K562 (cell line): Measurements from ENCODE around the gene KIF3A. TPM values are rescaled to one million over a fixed set of nuclear protein-coding genes. Genes with fewer than 3 reads are reported as not detected.

Experiments
- ATAC-seq: fragments of 200-7000 bp; cut with Tn5 transposase; 3 replicates; pipeline ENCODE4 v1.9.1; 2020; ENCODE audit warnings: moderate library complexity
- BruUV-seq: library from RNA; stranded (reverse); fragments of 400-500 nt; replicated peaks from 2 replicates; lab custom pipeline; 2021; lab: Mats Ljungman, UMichigan
- CTCF ChIA-PET: fragments of 300-600 bp; formaldehyde crosslinking; extraction: SDS; loops from one replicate; lab custom pipeline; 2021; ENCODE audit warnings: low intra/inter-chr PET ratio; lab: Yijun Ruan, JAX
- POLR2A ChIA-PET: fragments of 300-600, 350-650 bp; sonication (Branson Sonifier 250); formaldehyde crosslinking; extraction: SDS; loops from one replicate; lab custom pipeline; 2021; ENCODE audit warnings: antibody characterized with exemption, inconsistent platforms; lab: Yijun Ruan, JAX
- DNase-seq, 4 experiments: peaks; one replicate each; pipeline versions ENCODE4 v3.0.0 to v3.0.0-alpha.2; 2011 to 2018; ENCODE audit warnings: low spot score in 3 of 4, mixed read lengths in 3 of 4; ENCODE audit errors: extremely low read depth in 1 of 4
- FAIRE-seq: peaks from 2 replicates; lab custom pipeline; 2011; peaks lifted over from hg19 to GRCh38; lab: Jason Lieb, UNC
- H2AFZ ChIP-seq: 2 replicates; pipeline ENCODE4 v1.6.0; 2011; ENCODE audit warnings: low read depth, low read length, control low read depth, inconsistent platforms
- H3K27ac ChIP-seq: fragments of 200-600 bp; 3 replicates; pipeline ENCODE4 v1.8.0; 2011; ENCODE audit warnings: low read depth, mild to moderate bottlenecking, control low read depth, inconsistent platforms, low read length, moderate library complexity, mixed read lengths; ENCODE audit errors: extremely low read depth
- H3K27me3 ChIP-seq, 2 experiments: fragments of 300-600 bp in 1 of 2; 2 replicates in 1 of 2; 3 replicates in 1 of 2; pipeline versions ENCODE4 v1.6.0 to v1.8.0; 2011; ENCODE audit warnings: inconsistent platforms in 2 of 2, low read length in 2 of 2, mild to moderate bottlenecking in 1 of 2, mixed read lengths in 1 of 2, moderate library complexity in 1 of 2; ENCODE audit not compliant: control insufficient read depth in 2 of 2, insufficient read depth in 2 of 2
- H3K36me3 ChIP-seq: fragments of 300-600 bp; 3 replicates; pipeline ENCODE4 v1.8.0; 2011; ENCODE audit warnings: mild to moderate bottlenecking, low read length, inconsistent platforms; ENCODE audit not compliant: control insufficient read depth, insufficient read depth
- H3K4me1 ChIP-seq, 2 experiments: fragments of 200-600 bp in 1 of 2; replicated peaks in 1 of 2; 2 replicates in 1 of 2; 3 replicates in 1 of 2; pipeline versions ENCODE4 v1.5.1 to v1.8.0; 2011; ENCODE audit warnings: inconsistent platforms in 2 of 2, low read length in 2 of 2, mild to moderate bottlenecking in 1 of 2, mixed read lengths in 1 of 2, moderate library complexity in 1 of 2; ENCODE audit not compliant: control insufficient read depth in 2 of 2, insufficient read depth in 2 of 2
- H3K4me2 ChIP-seq: 2 replicates; pipeline ENCODE4 v1.6.1; 2011; ENCODE audit warnings: low read length, control low read depth, inconsistent platforms, mixed read lengths; ENCODE audit not compliant: insufficient read depth
- H3K4me3 ChIP-seq: fragments of 200-600 bp; sonication (generic), shearing (Covaris generic); 2 replicates; pipeline ENCODE4 v1.5.1; 2016; ENCODE audit warnings: control low read depth, inconsistent platforms
- H3K79me2 ChIP-seq: fragments of 200-600 bp; 3 replicates; pipeline ENCODE4 v1.8.0; 2011; ENCODE audit warnings: low read length, inconsistent platforms; ENCODE audit not compliant: control insufficient read depth, insufficient read depth
- H3K9ac ChIP-seq, 2 experiments: 2 replicates each; pipeline versions ENCODE4 v1.6.0 to v1.6.1; 2011; ENCODE audit warnings: low read depth in 2 of 2, low read length in 2 of 2, control low read depth in 1 of 2, inconsistent platforms in 1 of 2, mild to moderate bottlenecking in 1 of 2, mixed read lengths in 1 of 2; ENCODE audit not compliant: insufficient read depth in 1 of 2
- H3K9me1 ChIP-seq: one replicate; pipeline ENCODE4 v1.6.0; 2011; ENCODE audit warnings: inconsistent platforms, mild to moderate bottlenecking, low read length, moderate library complexity; ENCODE audit not compliant: control insufficient read depth, insufficient read depth
- H3K9me3 ChIP-seq: replicated peaks from 2 replicates; pipeline ENCODE4 v1.5.1; 2011; ENCODE audit warnings: low read depth, low read length, inconsistent platforms; ENCODE audit not compliant: control insufficient read depth, insufficient read depth
- H4K20me1 ChIP-seq: replicated peaks from 2 replicates; pipeline ENCODE4 v1.6.1; 2011; ENCODE audit warnings: low read length, inconsistent platforms, mixed read lengths; ENCODE audit not compliant: control insufficient read depth, insufficient read depth
- HDGF ChIP-seq: fragments of 450-650 bp; IDR thresholded peaks from 2 replicates; pipeline ENCODE4 v1.6.1; 2016
- HINFP ChIP-seq: fragments of 450-650 bp; conservative IDR thresholded peaks from 2 replicates; pipeline ENCODE4 v1.6.1; 2016; ENCODE audit warnings: missing genetic modification characterization, low read depth, mild to moderate bottlenecking, control low read depth, missing compliant biosample characterization
- ID3 ChIP-seq, 2 experiments: fragments of 250-450 bp in 1 of 2; fragments of 450-650 bp in 1 of 2; sonication (Bioruptor Pico) in 1 of 2; IDR thresholded peaks; 2 replicates each; pipeline versions ENCODE4 v1.6.1 to v1.8.0; 2016 to 2021; ENCODE audit warnings: mild to moderate bottlenecking in 2 of 2, moderate library complexity in 2 of 2, missing compliant biosample characterization in 1 of 2, missing genetic modification characterization in 1 of 2
- KHSRP ChIP-seq: fragments of 450-650 bp; IDR thresholded peaks from 2 replicates; pipeline ENCODE4 v1.6.1; 2017
- NR3C1 ChIP-seq: sonication (generic); formaldehyde crosslinking; IDR thresholded peaks from 2 replicates; pipeline ENCODE4 v1.8.1; 2022; ENCODE audit warnings: missing genetic modification reagents
- POLR2AphosphoS2 ChIP-seq: IDR thresholded peaks from 2 replicates; pipeline ENCODE4 v1.6.1; 2012; ENCODE audit warnings: low read length, improper control_type of control experiment
- SMAD1 ChIP-seq: fragments of 150-350 bp; IDR thresholded peaks from 2 replicates; pipeline ENCODE4 v1.6.1; 2014; ENCODE audit warnings: low read length, low read depth; ENCODE audit not compliant: partially characterized antibody
- ZNF316 ChIP-seq: fragments of 450-650 bp; IDR thresholded peaks from 2 replicates; pipeline ENCODE4 v1.6.1; 2016
- WGBS: fragments of 100-300 bp; shearing (Covaris generic); methylation state at CpG from one replicate; pipeline ENCODE4 v1.1.6; 2016; ENCODE audit warnings: low coverage, mixed read lengths; ENCODE audit not compliant: insufficient coverage; ENCODE audit errors: missing lambda C conversion rate; 5-methylcytosine and 5-hydroxymethylcytosine counted together
- in situ Hi-C: fragments of 300-500 bp; cut with MboI; formaldehyde crosslinking; loops from 4 replicates; pipeline ENCODE4 v1.15.0; 2018; ENCODE audit warnings: inconsistent platforms, mixed read lengths
- intact Hi-C: fragments of 100-400 bp; cut with micrococcal nuclease; formaldehyde crosslinking; loops from 2 replicates; pipeline ENCODE4 v1.14.2; 2022
- polyA plus RNA-seq, 8 experiments: library from polyadenylated mRNA; depleted of rRNA in 4 of 8; stranded (reverse) in 5 of 8; unstranded in 3 of 8; fragments of >200 nt; fragmentation: Nextera tagmentation in 2 of 8; fragmentation: Illumina TruSeq in 1 of 8; extraction: Ambion mirVana in 2 of 8; extraction: Trizol in 1 of 8; gene quantifications; 2 replicates each; pipeline versions ENCODE4 v1.2.1 to v1.2.3, GENCODE V29; 2011 to 2014; ENCODE audit warnings: inconsistent platforms in 1 of 8, missing spikeins in 1 of 8
- total RNA-seq, 7 experiments: library from RNA; depleted of rRNA in 6 of 7; stranded (reverse); fragments of >200 nt in 6 of 7; fragmentation: Illumina TruSeq in 2 of 7; extraction: Trizol in 2 of 7; gene quantifications; 2 replicates each; pipeline versions ENCODE4 v1.2.1 to v1.2.3, GENCODE V29; 2011 to 2021; ENCODE audit warnings: low replicate concordance in 1 of 7
- TF ChIP-seq, protein P1 (sequence below), 2 experiments: fragments of 450-650 bp in 1 of 2; sonication (generic) in 1 of 2; formaldehyde crosslinking in 1 of 2; IDR thresholded peaks in 1 of 2; conservative IDR thresholded peaks in 1 of 2; 2 replicates each; pipeline versions ENCODE4 v1.6.1 to v1.8.1; 2016 to 2023; ENCODE audit warnings: mild to moderate bottlenecking in 2 of 2, moderate library complexity in 2 of 2, inconsistent platforms in 1 of 2, missing genetic modification reagents in 1 of 2

KIF3A gene
- total and polyA plus RNA-seq, 9 of the 15 experiments (the other 6 are each of a cell fraction or from before 2014, with no cell fraction given) = 1.5 to 7.8 (median 6.0) TPM

DNA sequence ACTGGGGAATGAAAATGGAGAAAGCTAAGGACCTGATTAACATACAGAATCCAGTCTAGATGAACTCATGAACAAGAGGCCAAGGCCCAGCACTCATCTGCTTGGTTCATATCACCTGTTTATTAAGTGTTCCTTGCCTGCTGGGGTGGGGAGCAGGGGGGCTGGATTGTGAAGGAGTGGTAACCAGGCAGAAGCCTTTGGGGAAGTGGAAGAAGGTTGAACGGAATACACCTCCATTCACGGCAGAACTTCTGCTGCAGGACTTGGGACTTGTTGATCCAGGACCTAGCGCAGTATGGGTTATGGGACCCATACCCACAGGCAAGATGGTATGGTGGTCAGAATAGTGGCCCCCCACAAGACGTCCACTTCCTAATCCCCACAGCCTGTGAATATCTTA, 48.5 kb upstream of the KIF3A start:
- FAIRE-seq = no peak
- Histone ChIP-seq H3K9ac (no peak overlapping the region), H2AFZ (peak overlapping the region; percentile 56)
- no TSS peak for BruUV-seq
- TF ChIP-seq POLR2AphosphoS2 (no peak), ZNF316 (no peak), KHSRP (no peak), SMAD1 (no peak)
- TF ChIP-seq, all 486 proteins: peak for 0
- ATAC-seq = no peak
- Histone ChIP-seq H3K36me3 (no peaks in the 10 kb centered on the region), H3K27me3 (no peaks in the 10 kb centered on the region), H4K20me1 (no peaks in the 10 kb centered on the region), H3K27ac (no peak overlapping the region), H3K4me2 (no peak overlapping the region), H3K79me2 (no peaks in the 10 kb centered on the region), H3K9me3 (no peaks in the 10 kb centered on the region), H3K4me1 (peaks cover 28 to 55% of the 10 kb centered on the region in 2 experiments), H3K9me1 (no peaks in the 10 kb centered on the region), H3K4me3 (no peak overlapping the region)
- 78% methylated on average over 4 of the region's 4 CpGs for WGBS
- CTCF ChIA-PET = no interaction called here
- DNase-seq = no peak
- POLR2A ChIA-PET = interaction anchor here (0.7 to 1.8 kb wide), 5 partner anchors 11 to 290 kb away, joined by 3 to 5 read pairs (median 4); no protein-coding TSS in a partner anchor
- intact Hi-C loops = no loop called here
- in situ Hi-C loops = loop anchor here (10.0 kb wide), 1 partner anchor 1829 kb away; no protein-coding TSS in a partner anchor

DNA sequence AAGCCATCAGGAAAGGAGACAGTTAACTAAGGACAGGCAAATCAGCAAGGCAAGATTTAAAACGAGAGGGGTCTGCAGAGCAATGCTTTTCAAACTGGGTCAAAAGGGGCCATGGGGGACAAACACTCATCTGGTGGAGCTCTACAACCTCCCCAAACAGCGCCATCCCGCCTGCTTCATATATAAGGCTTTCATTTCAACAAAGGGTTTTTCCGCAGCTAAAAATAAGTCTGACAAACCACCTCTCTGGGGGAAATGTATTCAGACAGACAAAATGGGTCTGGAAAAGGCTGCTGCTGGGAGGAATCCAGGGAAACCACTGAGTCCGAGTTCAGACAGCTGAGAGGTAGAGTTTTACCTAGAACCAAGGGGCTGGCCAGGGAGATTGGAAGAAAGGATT, 48.0 kb upstream of the KIF3A start:
- POLR2A ChIA-PET = interaction anchor here (0.7 to 1.8 kb wide), 4 partner anchors 10 to 289 kb away, joined by 3 to 5 read pairs (median 4); no protein-coding TSS in a partner anchor
- no peak for ATAC-seq
- TF ChIP-seq ID3 (CRISPR knock-in tag; IDR thresholded peaks at IDR 0.05) (no peak), ID3 (tag; IDR thresholded peaks at IDR 0.05) (no peak), HINFP (tag) (no peak), HDGF (no peak), NR3C1 (CRISPR knock-in tag) (no peak)
- TF ChIP-seq, protein P1, sequence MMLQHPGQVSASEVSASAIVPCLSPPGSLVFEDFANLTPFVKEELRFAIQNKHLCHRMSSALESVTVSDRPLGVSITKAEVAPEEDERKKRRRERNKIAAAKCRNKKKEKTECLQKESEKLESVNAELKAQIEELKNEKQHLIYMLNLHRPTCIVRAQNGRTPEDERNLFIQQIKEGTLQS (IDR thresholded peaks at IDR 0.05) = no peak
- TF ChIP-seq, protein P1 (CRISPR knock-in tag; conservative IDR thresholded peaks at IDR 0.05) = no peak
- Histone ChIP-seq H3K27me3 (no peaks in the 10 kb centered on the region), H3K27ac (no peak overlapping the region), H3K9me3 (no peaks in the 10 kb centered on the region), H3K79me2 (no peaks in the 10 kb centered on the region), H3K4me3 (no peak overlapping the region), H3K36me3 (no peaks in the 10 kb centered on the region), H2AFZ (peak overlapping the region; percentile 56), H3K9me1 (no peaks in the 10 kb centered on the region), H3K4me2 (no peak overlapping the region; the same call in 1 of the 2 replicates), H3K9ac (peak overlapping the region in 1 of 2 experiments; percentile 58; a peak in 1 of 4 replicates), H3K4me1 (peaks cover 23 to 55% of the 10 kb centered on the region in 2 experiments), H4K20me1 (no peaks in the 10 kb centered on the region)
- 72% methylated on average over 5 of the region's 5 CpGs for WGBS
- intact Hi-C loops (no loop called here), in situ Hi-C loops (loop anchor here (10.0 kb wide), 1 partner anchor 1829 kb away; no protein-coding TSS in a partner anchor)
- BruUV-seq = no TSS peak
- CTCF ChIA-PET = no interaction called here
- DNase-seq = no peak
- FAIRE-seq = no peak
